Nucleus accumbens (tissue), 56 donors: ENCODE measurements around the gene PPM1L.

Experiments used
- DNase-seq, 56 donors: peaks; one replicate each; lab custom pipeline; 2025; lab: John Stamatoyannopoulos, UW

PPM1L gene

DNA sequence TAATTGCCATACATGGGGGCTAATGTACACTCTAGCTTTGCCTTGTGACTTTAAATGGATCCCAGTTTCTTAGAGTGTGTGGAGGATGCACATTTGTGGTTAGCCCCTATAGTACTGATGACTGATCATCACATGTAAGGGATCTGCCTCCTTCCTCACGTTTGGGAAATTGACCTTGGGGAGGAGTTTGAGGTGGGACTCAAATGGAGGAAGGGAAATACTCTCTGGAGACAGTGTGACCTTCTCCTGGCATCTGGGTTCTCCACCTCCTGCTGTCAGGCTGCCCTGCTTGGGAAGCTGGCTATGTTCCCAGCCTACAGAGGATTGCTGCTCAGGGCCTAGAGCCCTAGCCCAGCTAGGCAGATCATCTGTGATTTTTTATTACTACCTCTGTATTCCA is 48.7 kb downstream of the PPM1L start:
- peak in 14 of 56 donors; percentile 4 to 42 (median 24) for DNase-seq

DNA sequence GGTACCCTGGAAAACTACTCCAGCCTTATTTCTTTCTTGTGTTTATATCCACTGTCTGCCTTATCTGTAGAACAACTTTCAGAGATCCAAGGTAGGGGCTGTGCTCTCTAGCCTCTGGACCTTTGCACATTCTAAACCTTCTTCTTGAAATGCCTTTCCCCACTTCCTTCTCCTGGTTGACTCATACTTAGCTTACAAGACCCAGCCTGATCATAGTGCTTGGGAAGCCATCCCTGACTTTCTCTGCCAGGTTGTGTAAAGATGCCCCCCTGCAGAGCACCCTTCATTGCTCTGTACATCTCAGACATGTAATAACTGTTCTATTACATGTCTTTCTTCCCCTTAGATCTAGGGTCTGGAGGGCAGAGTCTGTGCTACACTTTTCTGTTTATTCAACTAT is 50.1 kb downstream of the PPM1L start:
- no peak for DNase-seq

DNA sequence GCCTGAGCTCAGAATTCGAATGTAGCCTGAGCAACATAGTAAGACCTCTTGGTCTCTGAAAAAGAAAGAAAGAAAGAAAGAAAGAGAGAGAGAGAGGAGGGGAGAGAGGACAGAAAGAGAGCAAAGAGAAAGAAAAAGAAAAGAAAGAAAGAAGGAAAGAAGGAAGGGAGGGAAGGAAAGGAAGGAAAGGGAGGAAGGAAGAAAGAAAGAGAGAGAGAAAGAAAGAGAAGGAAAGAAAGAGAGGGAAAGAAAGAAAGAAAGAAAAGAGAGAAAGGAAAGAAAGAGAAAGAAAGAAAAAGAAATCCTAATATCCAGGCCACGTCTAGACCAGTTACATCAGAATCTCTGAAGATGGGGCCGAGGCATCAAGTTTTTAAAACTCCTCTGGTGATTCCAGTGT is 50.7 kb downstream of the PPM1L start:
- no peak for DNase-seq

DNA sequence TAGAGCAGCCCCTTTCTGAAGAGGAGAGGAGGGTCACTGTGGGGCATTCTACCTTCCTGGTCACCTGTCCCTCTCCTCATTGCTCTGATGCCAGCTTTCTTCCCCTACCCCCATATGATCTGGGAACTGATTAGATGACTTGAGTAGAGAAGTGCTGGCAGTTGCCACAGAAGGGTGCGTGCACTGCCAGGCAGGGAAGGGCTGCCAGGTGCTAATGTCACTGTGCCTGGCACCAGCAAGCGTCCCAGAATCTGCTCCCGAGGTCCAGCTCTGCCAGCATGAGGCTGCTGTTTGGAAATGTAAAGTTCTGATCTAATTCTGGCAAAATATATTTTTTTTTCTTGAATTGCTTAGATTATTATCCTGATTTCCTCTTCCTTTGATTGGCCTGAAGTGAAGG is 52.8 kb downstream of the PPM1L start:
- DNase-seq: peak in 5 of 56 donors; percentile 3 to 22 (median 14)

- no peak for DNase-seq
These were observed 53.4 kb downstream of the PPM1L start for GRCh38 chr3:160809453-160809852.

GRCh38 chr3:160810362-160811236 is 54.6 kb downstream of the PPM1L start:
- no peak for DNase-seq

- DNase-seq: no peak
These were observed 55.2 kb downstream of the PPM1L start for GRCh38 chr3:160811237-160811548.

GRCh38 chr3:160812304-160812703 is 56.3 kb downstream of the PPM1L start:
- no peak for DNase-seq

DNA sequence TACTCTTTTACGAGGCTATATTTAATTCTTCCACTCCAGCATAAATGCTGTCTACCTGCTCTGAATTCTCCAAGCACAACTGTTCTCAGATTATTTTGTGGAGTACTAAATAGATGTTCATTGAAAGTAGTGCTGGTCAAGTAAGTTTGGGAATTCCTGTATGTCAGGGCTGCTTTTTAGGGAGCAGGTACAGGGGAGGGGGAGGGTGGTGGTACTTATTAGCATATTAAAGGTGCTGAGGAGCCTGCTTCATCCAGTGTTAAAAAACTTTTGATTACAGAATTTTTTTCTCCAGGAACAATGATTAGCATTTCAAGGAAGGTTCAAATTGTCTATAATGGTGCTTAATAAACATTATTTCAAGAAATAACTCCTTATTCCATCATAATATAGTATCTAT is 59.2 kb downstream of the PPM1L start:
- no peak for DNase-seq

DNA sequence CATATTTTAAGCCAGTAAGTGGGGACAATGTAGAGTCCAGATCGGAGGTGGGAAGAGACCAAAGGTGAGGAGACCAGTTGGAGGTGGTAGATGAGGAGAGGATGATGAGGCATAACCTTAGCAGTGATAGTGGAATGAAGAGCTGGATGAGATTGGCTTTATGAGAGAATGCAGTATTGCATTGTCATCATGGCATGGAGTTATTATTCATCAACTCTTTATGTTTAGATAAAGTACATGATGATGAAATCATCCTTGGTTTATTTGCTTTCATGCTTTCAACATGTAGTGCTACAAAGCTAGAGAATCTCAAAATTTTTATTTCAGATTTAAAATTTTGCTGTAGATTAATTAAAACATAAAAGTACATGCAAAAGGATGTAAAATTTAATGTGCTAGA is 64.0 kb downstream of the PPM1L start:
- DNase-seq: no peak

DNA sequence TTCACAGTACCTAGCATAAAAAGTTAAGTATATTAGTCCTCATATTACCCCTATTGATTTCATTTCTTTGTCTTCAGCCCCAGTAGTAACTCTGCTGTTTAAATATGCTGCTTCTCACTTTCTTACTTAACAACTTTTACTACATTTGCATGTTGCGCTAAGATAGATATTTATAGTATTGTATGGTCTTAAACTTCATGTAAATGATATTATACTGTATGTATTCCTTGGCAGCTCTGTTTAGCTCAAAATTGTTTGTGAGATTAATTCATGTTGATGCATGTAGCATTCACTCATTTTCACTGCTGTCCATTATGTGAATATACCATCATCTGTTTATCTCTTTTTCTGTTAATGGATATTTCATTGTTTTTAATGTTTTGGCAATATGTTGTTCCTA is 64.4 kb downstream of the PPM1L start:
- DNase-seq: no peak

- DNase-seq: no peak
These were observed 66.9 kb downstream of the PPM1L start for GRCh38 chr3:160822936-160823335.

GRCh38 chr3:160825311-160825800 is 69.3 kb downstream of the PPM1L start:
- DNase-seq: no peak

DNA sequence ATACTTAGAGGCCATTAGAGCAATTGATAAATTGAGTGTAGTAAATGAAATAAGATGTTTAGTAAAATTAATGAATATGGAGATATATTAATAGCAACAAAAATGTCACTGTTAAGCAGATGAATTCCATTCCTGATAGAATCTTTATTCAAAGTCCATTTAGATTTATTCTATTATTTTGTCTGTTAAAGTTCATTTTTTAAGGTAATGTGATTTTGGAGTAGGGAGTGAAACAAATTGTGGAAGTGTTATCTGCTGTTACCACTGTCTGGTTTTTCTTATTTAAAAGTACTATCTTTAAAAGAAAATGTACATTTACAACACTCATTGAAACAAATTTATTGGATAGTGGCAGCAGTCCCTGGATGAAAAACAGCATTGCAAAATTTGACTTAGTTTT is 70.4 kb downstream of the PPM1L start:
- no peak for DNase-seq

- DNase-seq: no peak
These were observed 71.0 kb downstream of the PPM1L start for GRCh38 chr3:160826991-160827390.

DNA sequence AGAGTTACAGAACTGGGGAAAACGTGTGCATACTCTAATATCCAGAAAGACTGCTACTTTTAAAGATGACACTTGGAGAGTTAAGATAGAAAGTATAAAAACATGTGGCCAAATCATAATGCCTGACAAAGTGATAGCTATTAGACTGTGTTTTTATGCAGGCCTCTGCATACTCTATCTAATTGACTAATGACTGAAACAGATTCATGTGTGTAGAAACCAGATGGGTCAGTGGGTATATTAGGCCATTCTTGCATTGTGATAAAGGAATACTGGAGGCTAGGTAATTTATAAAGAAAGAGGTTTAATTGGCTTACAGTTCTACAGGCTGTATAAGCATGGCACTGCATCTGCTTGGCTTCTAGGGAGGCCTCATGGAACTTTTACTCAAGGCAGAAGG is 71.5 kb downstream of the PPM1L start:
- no peak for DNase-seq

DNA sequence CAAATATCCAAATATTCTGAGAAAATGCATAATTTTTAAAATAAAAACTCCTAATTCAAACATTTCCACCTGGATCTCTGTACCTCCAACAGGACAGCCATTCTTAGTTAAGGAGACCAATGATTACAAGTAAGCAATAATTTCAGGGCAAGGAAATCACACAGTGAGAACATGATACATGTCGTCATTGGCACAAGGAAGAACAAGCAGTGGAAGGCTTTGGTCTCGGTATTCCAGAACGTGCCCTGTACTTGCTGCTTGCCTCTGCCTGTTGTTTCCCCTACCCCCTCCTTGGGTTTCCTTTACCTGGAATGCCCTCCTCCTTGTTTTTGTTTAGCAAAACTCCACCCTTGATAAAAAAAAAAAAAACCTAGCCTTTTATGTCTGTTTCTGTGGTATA is 72.8 kb downstream of the PPM1L start:
- no peak for DNase-seq

GRCh38 chr3:160829486-160830009 is 73.5 kb downstream of the PPM1L start:
- no peak for DNase-seq

DNA sequence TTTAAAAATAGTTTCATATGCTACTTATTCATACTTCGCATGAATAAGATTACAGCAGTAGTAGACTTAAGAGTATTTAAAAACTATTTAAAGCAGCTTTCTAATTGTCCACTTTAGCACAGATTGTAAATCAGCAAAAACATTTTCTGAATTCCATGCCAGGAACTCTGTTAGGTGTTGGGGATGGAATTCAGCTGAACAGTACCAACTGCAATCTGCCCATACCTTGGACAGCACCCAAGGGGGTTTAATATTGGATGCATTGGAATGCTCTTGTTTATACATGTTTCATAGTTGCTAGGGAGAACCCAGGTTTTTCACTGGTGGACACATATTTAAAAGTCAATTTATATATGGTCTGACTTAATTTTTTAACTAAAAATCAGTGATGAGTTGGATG is 74.8 kb downstream of the PPM1L start:
- DNase-seq: no peak

- no peak for DNase-seq
These were observed 75.4 kb downstream of the PPM1L start for GRCh38 chr3:160831401-160831800.

GRCh38 chr3:160837394-160837980 is 81.5 kb downstream of the PPM1L start:
- DNase-seq: no peak

DNA sequence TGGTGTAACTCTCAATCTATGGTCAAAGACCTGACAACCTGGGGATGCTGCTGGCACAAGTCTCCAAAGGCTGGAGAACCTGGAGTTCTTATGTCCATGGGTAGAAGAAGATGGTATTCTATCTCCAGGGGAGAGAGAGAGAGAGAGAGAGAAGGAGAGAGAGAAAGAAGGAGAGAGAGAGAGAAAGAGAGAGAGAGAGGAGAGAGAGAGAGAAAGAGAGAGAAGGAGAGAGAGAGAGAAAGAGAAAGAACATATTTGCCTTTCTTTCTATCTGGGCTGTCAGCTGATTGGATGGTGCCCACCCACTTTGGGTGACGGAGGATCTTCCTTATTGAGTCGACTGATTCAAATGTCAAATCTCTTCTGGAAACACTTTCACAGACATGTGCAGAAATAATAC is 84.6 kb downstream of the PPM1L start:
- DNase-seq: no peak
